DMS114 treated with DMSO at 0.1 percent for 48 hours (cell line): ENCODE measurements around the gene PGLYRP1.

ENCODE experiments used
- DNase-seq: peaks from one replicate; lab custom pipeline; 2025; ENCODE audit not compliant: unreplicated experiment; lab: John Stamatoyannopoulos, UW

The PGLYRP1 gene, protein sequence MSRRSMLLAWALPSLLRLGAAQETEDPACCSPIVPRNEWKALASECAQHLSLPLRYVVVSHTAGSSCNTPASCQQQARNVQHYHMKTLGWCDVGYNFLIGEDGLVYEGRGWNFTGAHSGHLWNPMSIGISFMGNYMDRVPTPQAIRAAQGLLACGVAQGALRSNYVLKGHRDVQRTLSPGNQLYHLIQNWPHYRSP

DNA sequence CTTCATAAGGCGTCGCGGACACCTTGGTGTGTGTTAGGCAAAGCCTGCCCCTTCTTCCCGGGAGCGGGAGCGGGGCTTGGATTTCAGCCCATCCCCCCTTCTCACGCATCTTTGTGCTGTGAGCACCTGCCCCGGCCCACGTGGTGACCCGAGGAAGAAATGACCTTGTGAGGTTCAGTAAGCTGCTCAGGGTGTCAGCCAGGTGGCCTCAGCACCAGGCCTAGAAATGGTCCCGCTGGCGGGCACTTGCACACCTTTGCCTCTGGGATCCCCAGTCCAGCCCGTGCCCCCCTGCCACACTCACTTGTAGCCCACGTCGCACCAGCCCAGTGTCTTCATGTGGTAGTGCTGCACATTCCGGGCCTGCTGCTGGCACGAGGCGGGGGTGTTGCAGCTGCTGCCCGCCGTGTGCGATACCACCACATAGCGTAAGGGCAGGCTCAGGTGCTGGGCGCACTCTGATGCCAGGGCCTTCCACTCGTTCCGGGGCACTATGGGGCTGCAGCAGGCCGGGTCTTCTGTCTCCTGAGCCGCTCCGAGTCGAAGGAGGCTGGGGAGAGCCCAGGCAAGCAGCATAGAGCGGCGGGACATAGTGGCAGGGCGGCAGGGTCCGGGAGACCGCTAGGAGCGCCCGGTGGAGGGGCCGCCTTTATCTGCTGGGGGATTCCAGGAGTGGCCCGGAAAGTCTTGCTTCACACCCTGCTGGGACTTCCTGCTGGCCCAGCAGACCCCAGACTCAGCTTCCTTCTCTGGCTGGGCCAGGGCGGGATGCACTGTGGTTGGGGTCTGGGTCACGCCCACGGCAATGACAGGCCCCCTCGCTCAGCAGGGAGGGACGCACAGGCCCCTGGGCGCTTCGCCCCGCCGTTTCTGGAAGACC lies at the start of gene PGLYRP1:
TSS of gene PGLYRP1 (minus strand) at position 623 of the 880 bp plus-strand sequence. CDS start at position 591, 32 bp downstream.
- DNase-seq: no peak

DNA sequence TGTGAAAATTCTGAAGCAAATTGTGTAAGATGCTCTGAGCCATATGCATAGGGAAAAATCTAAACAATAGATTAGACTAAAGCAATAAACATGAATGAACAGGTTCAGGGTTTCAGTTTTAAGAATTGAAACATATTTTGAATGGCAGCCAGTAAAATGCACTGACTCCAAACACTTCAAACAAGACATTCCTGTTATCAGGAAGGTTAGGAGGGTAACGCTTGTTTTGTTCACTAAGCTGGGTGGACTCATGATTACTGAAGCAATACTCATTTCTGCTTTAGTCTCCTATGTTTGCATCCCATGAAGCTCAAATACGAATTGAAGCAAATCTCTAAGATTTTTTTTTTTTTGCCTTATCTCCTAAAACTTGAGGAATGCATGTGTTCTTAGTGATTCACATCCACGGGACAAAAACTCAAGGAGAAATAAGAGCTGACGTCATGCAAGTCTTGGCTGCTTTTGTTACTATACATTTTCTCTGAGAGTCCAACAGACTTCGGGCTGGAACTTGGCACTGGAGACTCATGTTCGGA lies 47.0 kb upstream of the PGLYRP1 start:
- no peak for DNase-seq

DNA sequence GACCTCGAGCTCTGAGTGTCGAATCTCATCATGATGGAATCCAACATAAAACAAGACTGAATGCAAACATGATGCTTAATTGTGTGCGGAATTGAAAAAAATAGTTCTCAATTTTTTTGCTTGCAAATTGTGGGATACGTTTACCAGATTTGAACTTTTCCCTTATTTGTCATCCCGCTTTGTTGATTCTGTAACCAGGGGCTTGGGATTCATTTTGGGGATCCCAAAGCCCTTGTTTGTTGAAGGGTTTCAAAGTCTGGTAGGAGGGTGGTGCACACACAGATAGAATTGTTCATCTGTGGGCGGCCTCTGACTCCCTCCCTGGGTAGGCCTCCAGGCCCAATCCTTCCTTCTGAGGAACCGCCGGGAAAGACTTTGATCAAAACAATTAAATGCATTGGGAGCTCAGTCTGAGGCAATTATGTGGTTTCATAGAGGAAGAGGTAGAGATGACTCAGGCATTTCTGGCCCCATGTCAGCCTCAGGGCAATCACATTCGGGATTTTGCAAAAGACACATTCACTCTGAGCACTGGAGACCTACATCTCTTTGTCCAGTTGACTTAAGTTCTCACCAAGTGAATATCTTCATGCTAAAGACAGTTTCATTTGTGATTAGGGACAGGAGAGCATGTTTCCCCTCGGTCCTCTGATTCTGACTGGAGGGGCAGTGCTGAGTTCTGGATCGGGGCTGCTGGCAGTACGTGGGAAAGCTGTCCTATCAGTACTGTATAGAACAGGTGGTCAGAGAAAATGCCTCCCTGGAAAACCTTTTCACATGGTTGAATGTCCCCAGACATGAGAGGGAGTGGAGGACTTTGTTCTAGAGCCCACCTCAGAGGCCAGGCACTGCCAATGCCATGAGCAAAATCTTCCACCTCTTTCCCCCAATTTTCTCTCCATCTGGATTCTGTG lies 45.7 kb upstream of the PGLYRP1 start:
- no peak for DNase-seq

DNA sequence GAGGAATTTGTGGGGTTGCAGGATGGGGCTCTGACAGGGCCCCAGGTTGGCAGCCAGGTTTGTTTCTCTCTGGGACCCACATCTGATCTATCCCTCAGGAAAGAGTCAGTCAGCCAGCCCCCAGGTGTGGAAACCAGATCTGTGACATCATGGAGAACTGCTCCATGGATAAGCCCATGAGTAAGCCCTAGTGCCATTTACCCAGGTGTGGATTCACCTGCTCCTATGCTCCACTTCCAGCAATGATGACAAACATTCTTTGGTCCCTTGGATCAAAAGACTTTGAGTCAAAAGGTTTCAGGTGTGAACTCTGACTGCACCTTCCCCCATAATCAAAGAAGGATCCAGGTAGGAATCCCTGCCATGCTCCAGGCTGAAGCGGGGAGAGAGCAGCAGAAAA lies 44.8 kb upstream of the PGLYRP1 start:
- no peak for DNase-seq

DNA sequence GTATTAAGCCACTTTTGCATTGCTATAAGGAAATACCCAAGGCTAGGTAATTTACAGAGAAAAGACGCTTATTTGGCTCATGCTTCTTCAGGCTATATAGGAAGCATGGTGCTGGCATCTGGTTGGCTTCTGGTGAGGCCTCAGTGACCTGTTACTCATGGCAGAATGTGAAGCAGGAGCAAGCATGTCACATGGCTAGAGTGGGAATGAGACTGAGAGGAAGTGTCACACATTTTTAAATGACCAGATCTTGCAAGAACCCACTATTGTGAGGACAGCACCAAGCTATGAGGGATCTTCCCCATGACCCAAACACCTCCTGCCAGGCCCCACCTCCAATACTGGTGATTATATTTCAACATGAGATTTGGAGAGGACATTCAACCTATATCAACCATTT lies 43.6 kb upstream of the PGLYRP1 start:
- DNase-seq: no peak

DNA sequence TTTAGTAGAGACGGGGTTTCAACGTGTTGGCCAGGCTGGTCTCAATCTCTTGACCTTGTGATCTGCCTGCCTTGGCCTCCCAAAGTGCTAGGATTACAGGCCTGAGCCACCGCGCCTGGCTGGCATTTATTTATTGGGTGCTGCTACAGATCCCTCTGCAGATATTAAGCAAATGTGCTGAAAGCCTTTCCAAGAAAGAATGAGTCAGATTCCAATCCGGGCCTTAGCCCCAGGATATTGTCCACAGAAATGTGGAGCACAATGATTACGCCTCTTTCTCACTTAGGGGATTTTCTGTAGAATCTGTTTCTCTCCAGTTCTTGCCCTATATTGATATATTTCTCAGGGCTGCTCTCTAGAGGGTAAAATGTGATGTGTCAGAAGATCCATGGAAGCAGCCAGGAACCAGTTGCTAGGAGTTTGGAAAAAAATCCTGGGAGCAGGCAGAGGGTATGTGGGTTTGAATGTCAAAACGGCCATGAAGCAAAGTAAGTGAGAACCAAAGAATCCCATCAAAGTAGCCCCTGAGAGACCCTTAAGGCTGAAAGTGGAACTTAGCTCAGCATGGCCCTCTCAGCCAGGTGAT lies 42.7 kb upstream of the PGLYRP1 start:
- DNase-seq: no peak

DNA sequence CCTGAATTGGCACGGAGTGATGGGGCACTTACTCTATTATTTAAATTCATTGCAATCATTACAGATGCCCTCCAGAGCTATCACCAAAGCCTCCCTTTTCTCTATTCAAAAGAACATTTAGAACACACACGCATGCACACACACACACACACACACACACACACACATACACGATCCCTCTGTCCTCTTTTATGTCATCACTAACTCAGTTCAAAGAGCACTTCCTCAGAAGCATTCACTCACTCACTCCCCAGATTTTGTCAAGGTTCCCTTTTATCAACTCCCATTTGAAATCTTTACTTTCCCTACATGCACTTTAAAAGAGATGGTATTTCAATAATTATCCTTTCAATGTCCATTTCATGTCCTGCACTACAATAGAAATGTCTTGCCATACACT lies 40.3 kb upstream of the PGLYRP1 start:
- no peak for DNase-seq

DNA sequence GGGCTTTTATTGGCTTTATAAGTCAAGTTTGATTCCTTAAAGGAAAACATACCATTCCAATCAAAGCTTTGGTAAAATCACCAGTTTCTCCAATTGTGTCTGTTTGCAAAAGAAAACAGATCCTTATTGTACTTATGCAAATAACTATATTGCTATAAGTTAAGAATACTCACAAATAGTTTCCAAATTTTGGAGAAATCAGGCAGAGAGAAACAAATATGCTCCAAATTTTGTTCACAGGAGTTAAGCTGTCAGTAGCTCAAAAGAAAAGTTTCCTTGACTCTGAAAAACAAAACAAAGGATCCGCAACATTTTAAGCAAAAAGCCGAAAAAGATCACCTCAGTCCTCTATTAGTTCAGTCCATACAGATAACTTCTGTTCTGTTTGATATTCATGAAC lies 37.2 kb upstream of the PGLYRP1 start:
- DNase-seq: no peak

DNA sequence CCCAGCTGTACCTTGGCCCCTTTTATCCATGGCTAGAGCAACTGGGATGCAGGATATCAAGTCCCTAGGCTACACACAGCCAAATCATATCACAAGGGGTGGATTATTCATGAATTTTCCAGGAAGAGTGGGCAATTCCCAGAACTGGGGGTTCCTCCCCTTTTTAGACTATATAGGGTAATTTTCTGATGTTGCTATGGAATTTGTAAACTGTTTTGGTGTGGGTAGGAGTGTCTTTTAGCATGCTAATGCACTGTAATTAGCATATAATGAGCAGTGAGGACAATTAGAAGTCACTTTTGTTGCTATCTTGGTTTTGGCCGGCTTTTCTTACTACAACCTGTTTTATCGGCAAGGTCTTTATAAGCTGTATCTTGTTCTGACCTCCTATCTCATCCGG lies 35.9 kb upstream of the PGLYRP1 start:
- DNase-seq: no peak

DNA sequence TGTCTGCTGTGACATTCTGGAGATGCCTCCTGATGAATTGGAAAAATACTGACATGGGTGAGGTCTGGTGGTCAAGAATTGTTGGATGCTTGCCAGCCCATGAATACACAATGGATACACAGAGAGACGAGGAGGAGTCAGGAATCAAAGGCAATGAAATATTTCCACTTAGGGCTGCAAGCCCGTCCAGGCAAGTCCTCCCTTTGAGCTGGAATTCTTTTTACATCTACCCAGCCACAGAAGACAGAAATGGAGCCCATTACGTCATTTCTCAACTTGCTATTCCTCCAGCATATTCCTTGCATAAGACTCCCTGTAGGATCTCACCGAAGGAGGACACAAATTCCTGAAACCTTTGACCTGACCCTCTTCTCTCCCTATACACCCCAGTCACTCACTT lies 33.7 kb upstream of the PGLYRP1 start:
- DNase-seq: no peak

DNA sequence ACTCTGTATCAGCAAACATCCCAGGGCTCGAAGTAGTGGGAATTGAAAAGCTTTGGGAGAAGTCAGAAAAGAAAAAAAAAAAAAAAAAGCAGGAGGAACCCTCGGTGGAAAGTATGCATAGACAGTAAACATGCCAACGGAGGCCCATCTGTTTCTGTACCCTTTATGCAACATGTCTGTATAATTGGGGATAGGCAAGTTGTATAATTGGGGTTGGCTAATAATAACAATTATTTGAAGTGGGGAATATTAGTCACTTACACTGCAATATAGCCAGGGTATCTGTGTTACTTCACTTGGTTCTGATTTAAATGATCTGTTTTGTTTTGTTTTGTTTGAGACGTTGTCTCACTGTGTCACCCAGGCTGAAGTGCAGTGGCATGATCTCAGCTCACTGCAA lies 30.0 kb upstream of the PGLYRP1 start:
- DNase-seq: no peak

DNA sequence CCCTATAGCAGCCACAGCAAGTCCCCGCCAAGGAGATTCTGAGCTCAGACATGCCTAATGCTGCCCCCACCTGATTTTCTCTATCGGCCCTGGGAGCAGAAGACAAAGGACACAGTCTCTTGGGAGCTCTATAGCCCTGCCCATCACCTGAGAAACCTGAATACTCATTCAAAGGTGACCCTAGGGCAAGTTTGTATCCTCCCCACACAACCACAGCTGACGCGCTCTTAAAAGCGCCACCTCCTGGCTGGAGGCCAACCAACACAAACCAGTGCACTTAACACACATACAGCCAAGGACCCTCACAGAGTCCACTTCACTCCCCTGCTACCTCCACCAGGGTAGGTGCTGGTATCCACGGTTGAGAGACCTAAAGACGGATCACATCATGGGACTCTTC lies 26.7 kb upstream of the PGLYRP1 start:
- no peak for DNase-seq

DNA sequence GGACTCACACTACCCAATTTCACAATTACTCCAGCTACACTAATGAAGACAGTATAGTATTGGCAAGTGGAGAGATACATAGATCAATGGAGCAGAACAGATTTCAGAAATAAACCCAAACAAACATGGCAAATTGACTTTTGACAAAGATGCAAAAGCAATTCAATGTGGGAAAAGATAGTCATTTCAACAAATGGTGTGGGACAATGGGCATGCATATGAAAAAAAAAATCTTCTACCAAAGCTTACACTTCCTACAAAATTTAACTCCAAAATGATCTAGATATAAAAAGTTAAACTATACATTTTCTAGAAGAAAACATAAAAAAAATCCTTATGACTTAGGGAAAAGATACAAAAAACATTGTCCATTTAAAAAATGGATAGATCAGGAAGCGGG lies 20.7 kb upstream of the PGLYRP1 start:
- DNase-seq: no peak

DNA sequence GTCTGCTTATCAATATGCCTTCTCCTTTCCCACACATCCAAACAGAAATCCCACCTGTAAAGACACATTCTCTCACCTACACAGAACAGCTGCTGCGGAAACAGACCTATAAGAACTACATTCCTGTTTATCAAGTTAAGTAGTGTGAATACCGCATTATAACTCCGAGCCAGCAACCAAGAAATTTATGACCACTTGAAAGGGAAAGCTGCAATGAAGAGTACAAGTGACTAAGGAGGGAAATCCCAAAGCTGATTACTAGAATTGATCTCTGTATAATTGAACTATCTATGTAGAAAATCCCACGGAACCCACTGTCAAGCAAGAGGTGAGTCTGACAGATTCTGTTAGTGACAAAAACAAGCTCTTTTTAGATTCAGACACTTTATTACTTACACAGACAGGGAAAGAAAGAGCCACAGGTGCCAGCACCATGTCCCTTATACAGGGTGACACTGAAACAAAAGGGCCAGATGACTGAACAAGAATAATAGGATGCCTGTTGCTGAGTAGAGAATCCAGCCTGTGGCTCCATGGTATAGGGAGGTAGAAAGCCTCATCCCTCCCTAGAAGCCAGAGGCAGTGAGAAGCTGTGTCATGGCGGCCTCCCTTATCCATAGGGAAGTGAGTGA lies 19.5 kb upstream of the PGLYRP1 start:
- no peak for DNase-seq

DNA sequence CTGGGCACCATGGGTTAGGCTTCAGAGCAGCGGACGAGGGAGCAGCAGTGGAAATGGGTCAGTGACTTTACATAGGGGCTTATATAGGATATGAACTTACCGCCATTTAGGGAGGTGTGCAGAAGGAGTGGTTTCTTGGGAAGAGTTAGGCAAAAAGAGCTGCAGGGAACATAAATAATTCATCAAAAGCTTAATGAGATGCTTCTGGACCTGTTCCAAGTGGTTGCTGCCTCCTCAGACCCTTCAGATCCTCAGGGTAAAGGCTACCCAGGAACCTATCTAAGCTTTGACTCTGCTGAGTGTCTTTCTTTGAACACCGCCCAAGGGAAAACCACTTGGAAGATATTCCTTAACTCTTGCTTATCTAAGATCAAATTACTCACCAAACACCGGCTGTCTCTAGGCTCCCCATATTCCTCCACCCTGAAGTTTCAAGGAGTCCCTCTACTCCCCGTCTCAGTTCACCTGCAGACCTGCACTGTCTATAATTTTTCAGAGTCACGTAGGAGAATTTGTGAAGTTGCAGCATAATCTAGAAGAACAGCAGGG lies 18.2 kb upstream of the PGLYRP1 start, which contains the start of gene IGFL4:
TSS of gene IGFL4 (minus strand) at position 51 of the 549 bp plus-strand sequence. CDS start at position 11, 40 bp downstream.
- no peak for DNase-seq

DNA sequence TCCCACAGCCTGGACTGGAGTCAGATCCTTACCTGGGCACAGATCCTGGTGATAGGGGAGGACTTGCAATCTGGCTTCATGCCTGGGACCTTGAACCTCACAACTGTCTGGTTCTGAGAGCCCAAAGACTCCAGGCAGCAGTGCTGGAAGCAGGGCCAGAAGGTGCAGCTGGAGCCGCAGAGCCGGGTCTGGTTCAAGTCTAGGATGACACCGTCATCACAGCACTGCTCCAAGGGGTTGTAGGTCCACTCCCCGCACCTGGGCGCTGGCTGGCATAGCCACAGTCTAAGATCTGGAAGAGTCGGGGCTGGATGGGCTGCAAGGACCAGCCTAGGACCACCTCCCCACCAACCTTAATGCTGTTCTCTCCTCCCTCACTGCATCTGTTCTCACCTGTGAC lies 17.3 kb upstream of the PGLYRP1 start:
- no peak for DNase-seq

DNA sequence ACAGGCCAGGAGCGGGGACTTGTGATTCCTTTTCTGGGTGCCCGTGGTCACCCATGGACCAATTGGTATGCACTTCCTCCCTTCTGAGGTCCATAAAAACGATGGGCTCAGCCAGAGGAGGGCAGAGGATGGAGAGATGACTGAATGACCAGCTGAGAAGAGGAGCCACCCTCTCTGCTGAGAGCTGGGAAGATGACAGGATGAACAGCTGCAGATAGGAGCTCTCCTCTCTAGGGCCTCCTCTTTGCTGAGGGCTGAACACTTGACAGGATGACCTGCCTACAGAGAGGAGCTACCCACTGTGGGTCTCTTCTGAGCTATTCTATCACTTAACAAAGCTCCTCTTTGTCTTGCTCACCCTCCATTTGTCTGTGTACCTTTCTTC lies 13.9 kb upstream of the PGLYRP1 start:
- DNase-seq: no peak

DNA sequence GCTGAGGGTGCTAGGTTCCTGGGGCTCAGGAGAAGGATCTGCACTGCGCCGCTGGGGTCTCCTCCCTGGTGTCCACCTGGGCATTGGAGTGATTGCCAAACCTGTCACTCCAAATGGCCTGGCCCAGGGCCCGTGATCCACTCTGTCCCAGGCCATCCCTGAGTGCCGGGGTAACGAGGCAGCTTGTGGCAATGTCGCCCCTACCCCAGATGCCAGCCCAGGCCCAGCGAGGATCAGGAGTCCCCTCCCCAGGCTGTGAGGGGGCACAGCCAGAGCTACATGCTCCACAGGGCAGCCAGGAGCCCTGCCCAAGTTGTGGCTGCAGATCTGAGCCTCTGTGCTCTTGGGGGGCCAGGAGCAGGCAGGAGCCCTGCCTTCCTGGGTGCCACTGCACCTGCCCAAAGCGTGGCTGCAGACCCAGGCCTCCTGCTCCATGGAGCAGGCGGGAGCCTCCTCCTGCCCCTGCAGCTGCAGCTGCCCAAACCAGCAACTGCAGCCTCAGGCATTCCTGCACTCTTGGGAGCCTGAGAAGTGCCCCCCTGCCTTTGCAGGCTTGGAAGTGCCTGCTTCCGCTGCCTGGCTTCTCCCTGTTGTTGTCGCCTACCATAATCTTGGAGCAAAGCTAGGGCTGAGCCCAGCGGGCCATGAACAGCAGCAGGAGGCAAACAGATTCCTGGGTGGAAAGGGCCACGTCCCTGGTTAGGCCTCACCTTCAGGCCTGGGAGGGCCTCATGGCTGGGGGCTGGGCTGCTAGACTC lies 13.3 kb upstream of the PGLYRP1 start:
- DNase-seq: no peak

DNA sequence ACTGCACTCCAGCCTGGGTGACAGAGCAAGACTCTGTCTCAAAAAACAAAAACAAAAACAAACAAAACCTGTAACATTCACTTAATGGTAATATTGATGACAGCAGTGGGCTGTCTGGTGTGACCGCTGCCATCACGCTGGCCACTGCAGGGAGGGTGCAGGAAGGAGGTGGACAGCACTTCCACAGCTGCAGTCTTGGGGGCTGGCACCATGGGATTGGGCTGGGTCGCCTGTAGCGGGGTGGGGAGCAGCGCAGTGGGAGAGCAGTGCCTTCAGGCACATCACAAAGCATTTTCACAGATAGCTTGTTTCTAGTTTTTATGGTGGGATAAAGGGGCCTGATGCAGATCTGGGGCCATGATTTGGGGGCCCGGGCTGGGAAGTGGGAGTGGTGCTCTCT lies 12.7 kb upstream of the PGLYRP1 start:
- DNase-seq: no peak
